Esophagus muscularis mucosa (tissue), 4 donors: ENCODE results near the gene DAPK1. TPM values are rescaled to one million over a fixed set of nuclear protein-coding genes. Genes with fewer than 3 reads are reported as not detected.
A peak's percentile ranks its signal among the peaks of the same experiment; 100 is the strongest.
"Not testable (repeated sequence)": the region's sequence is repeated elsewhere in the genome, so short reads cannot be mapped to it uniquely, and the experiment has no call there.

ENCODE experiments used
- DNase-seq: peaks from one replicate; pipeline ENCODE4 v3.0.0-alpha.2; 2017; ENCODE audit errors: extremely low spot score
- H3K27ac ChIP-seq, 4 donors: fragments of 200-600 bp; sonication (generic); replicated peaks in 1 of 4; 1 replicate in 3 of 4; 2 replicates in 1 of 4; pipeline ENCODE4 v1.5.1; 2016 to 2019; ENCODE audit warnings: mild to moderate bottlenecking in 1 of 4
- H3K27me3 ChIP-seq, 4 donors: fragments of 200-600 bp; sonication (generic); one replicate each; pipeline versions ENCODE4 v1.5.1 to v1.6.0; 2016 to 2019
- H3K36me3 ChIP-seq, 4 donors: fragments of 200-600 bp; sonication (generic); one replicate each; pipeline ENCODE4 v1.5.1; 2016 to 2019
- H3K4me1 ChIP-seq, 4 donors: fragments of 200-600 bp; sonication (generic); one replicate each; pipeline ENCODE4 v1.5.1; 2016 to 2019
- H3K4me3 ChIP-seq, 4 donors: fragments of 200-600 bp; sonication (generic); 1 replicate in 2 of 4; 2 replicates in 2 of 4; pipeline ENCODE4 v1.5.1; 2016 to 2019; ENCODE audit warnings: mild to moderate bottlenecking in 4 of 4, moderate library complexity in 1 of 4
- H3K9me3 ChIP-seq, 4 donors: fragments of 200-600 bp; sonication (generic); 1 replicate in 3 of 4; 2 replicates in 1 of 4; pipeline ENCODE4 v1.5.1; 2016 to 2019
- EP300 ChIP-seq: sonication (generic); formaldehyde crosslinking; IDR thresholded peaks from one replicate; pipeline ENCODE4 v1.6.1; 2017; ENCODE audit warnings: antibody characterized with exemption
- POLR2AphosphoS5 ChIP-seq, 2 donors: sonication (generic); formaldehyde crosslinking; IDR thresholded peaks; one replicate each; pipeline ENCODE4 v1.6.1; 2017; ENCODE audit warnings: antibody characterized with exemption in 2 of 2
- WGBS: methylation state at CpG from one replicate; pipeline ENCODE4 v1.1.5; 2018; 5-methylcytosine and 5-hydroxymethylcytosine counted together
- intact Hi-C: fragments of 100-400 bp; cut with DNase I; formaldehyde crosslinking; loops from one replicate; pipeline ENCODE4 v1.15.1; 2023
- total RNA-seq, 4 donors: library from RNA; depleted of rRNA; stranded (reverse); fragments of >200 nt; gene quantifications; one replicate each; pipeline versions ENCODE4 v1.1.0 to v1.2.1, GENCODE V29; 2016
- TF ChIP-seq, protein P1 (sequence below), 3 experiments: fragments of 200-600 bp in 2 of 3; fragments of 450-650 bp in 1 of 3; sonication (generic) in 2 of 3; IDR thresholded peaks; one replicate each; pipeline ENCODE4 v1.5.1; 2017 to 2019; ENCODE audit warnings: antibody characterized with exemption in 3 of 3, mild to moderate bottlenecking in 2 of 3, moderate library complexity in 1 of 3

DAPK1 gene
- total RNA-seq, 4 donors from 2014 or later = 51.7 to 96.8 (median 80.7) TPM

DNA sequence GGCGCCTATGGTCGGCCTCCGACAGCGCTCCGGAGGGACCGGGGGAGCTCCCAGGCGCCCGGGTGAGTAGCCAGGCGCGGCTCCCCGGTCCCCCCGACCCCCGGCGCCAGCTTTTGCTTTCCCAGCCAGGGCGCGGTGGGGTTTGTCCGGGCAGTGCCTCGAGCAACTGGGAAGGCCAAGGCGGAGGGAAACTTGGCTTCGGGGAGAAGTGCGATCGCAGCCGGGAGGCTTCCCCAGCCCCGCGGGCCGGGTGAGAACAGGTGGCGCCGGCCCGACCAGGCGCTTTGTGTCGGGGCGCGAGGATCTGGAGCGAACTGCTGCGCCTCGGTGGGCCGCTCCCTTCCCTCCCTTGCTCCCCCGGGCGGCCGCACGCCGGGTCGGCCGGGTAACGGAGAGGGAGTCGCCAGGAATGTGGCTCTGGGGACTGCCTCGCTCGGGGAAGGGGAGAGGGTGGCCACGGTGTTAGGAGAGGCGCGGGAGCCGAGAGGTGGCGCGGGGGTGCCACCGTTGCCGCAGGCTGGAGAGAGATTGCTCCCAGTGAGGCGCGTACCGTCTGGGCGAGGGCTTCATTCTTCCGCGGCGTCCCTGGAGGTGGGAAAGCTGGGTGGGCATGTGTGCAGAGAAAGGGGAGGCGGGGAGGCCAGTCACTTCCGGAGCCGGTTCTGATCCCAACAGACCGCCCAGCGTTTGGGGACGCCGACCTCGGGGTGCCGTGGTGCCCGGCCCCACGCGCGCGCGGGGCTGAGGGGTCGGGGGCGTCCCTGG, 561 bp downstream of the DAPK1 start:
- peaks cover 0 to 4% (median 0%) of the 10 kb centered on the region in 4 donors for H3K27me3 ChIP-seq
- H3K27ac ChIP-seq = peak overlapping the region; percentile 88 to 94 (median 93)
- H3K4me3 ChIP-seq = peak overlapping the region; percentile 77 to 98 (median 95)
- TF ChIP-seq POLR2AphosphoS5 (IDR thresholded peaks at IDR 0.05) (peak in 1 of 2 donors; percentile 9), EP300 (no peak)
- TF ChIP-seq, protein P1, sequence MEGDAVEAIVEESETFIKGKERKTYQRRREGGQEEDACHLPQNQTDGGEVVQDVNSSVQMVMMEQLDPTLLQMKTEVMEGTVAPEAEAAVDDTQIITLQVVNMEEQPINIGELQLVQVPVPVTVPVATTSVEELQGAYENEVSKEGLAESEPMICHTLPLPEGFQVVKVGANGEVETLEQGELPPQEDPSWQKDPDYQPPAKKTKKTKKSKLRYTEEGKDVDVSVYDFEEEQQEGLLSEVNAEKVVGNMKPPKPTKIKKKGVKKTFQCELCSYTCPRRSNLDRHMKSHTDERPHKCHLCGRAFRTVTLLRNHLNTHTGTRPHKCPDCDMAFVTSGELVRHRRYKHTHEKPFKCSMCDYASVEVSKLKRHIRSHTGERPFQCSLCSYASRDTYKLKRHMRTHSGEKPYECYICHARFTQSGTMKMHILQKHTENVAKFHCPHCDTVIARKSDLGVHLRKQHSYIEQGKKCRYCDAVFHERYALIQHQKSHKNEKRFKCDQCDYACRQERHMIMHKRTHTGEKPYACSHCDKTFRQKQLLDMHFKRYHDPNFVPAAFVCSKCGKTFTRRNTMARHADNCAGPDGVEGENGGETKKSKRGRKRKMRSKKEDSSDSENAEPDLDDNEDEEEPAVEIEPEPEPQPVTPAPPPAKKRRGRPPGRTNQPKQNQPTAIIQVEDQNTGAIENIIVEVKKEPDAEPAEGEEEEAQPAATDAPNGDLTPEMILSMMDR (IDR thresholded peaks at IDR 0.05) = peak; percentile 25 to 51 (median 30)
- DNase-seq = no peak
- peaks cover 6 to 47% (median 42%) of the 10 kb centered on the region in 4 donors for H3K4me1 ChIP-seq
- H3K36me3 ChIP-seq = no peaks in the 10 kb centered on the region
- intact Hi-C loops = loop anchor here (2.0 to 5.0 kb wide), 3 partner anchors 144 to 161 kb away; no protein-coding TSS in a partner anchor
- no peaks in the 10 kb centered on the region for H3K9me3 ChIP-seq
- 0% methylated on average over 23 of the region's 80 CpGs for WGBS

- intact Hi-C loops = loop anchor here (2.0 to 5.0 kb wide), 3 partner anchors 143 to 162 kb away; no protein-coding TSS in a partner anchor
- H3K36me3 ChIP-seq = no peaks in the 10 kb centered on the region
- WGBS = 25% methylated on average over 25 of the region's 26 CpGs
- DNase-seq = no peak
- H3K4me1 ChIP-seq = peaks cover 6 to 54% (median 49%) of the 10 kb centered on the region in 4 donors
- H3K4me3 ChIP-seq = peak overlapping the region; percentile 77 to 98 (median 95)
- peak overlapping the region; percentile 88 to 94 (median 93) for H3K27ac ChIP-seq
- TF ChIP-seq, protein P1 (IDR thresholded peaks at IDR 0.05) = no peak
- H3K27me3 ChIP-seq = peaks cover 0 to 4% (median 0%) of the 10 kb centered on the region in 4 donors
- no peaks in the 10 kb centered on the region for H3K9me3 ChIP-seq
Measured at GRCh38 chr9:87498811-87499360, 1.2 kb downstream of the DAPK1 start.

DNA sequence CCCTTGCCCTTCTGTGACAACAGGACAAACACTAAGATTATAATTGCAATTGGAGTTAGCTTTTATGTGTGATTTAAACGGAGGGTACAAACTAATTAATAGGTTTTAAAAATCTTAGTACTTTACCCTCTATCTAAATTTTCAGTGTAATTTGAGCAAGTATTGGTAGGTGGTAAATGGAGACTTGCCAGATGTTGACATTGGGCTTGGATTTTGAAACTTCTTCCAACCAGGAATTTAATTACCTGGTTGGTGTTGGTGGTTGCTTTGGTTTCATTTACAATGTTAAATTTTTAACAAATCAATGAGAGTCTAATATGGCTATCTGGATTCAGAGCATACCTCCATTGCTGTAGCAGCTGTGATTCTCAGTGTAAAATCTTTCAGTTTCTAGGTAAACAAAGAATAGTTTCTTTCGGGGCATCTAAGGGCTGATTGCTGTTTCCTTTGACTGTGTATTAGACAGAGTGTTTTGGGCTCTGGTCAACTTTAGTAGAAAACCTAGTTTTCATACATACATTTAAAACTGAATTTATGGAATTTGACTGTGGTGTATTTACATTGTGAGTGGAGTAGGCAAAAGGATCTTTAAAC, 1.9 kb downstream of the DAPK1 start:
- H3K27ac ChIP-seq = peak overlapping the region; percentile 88 to 94 (median 93)
- H3K4me3 ChIP-seq = peak overlapping the region; percentile 77 to 98 (median 95)
- TF ChIP-seq EP300 = no peak
- DNase-seq = no peak
- peaks cover 6 to 60% (median 55%) of the 10 kb centered on the region in 4 donors for H3K4me1 ChIP-seq
- peaks cover 0 to 4% (median 0%) of the 10 kb centered on the region in 4 donors for H3K27me3 ChIP-seq
- no peaks in the 10 kb centered on the region for H3K9me3 ChIP-seq
- intact Hi-C loops = loop anchor here (2.0 to 5.0 kb wide), 3 partner anchors 143 to 163 kb away; no protein-coding TSS in a partner anchor
- WGBS = 18% methylated on average over 2 of the region's 2 CpGs
- no peaks in the 10 kb centered on the region for H3K36me3 ChIP-seq

DNA sequence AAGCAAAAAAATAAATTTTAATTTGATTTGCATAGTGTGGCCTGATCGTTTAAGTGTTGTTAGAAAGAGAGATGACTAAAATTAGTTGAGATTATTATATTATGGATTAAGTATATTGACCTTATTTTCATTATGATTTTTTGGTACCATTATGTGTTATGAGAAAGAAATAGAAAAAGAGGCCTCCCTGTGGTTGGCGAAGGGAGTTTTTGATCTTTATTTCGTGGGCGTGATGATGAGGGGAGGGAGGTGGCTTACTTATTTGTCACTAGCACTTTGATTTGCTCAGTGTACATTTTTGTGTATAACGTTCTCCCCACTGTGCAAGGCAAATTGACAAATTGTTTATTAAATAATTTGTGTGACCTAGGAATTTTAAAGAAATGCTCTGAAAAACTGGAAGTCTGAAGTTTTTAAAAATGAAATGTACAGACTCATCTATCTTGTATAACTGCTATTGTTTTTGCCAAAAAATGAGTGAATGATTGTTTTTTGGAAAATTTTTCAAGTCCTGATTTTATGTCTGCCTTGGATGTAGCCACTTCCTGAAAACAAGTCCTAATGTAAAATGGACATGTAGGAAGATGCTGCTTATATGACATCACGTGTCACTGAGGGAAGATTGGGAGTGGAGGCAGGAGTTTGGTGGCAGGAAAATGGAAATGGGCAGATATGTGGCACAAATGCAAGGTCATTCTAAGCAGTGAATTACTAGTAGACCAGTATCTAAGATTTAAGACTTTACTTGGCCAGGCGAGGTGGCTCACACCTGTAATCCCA, 3.0 kb downstream of the DAPK1 start:
- peak overlapping the region; percentile 28 to 94 (median 90) for H3K27ac ChIP-seq

DNA sequence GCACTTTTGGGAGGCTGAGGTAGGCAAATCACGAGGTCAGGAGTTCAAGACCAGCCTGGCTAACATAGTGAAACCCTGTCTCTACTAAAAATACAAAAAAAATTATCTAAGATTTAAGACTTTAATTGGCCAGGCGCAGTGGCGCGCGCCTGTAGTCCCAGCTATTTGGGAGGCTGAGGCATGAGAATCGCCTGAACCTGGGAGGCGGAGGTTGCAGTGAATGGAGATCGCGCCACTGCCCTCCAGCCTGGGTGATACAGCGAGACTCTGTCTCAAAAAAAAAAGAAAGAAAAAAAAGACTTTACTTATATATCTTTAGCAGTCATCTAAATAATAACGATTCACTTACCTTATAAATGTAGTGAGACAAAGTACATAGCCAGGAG, 3.6 kb downstream of the DAPK1 start:
- WGBS = 92% methylated on average over 11 of the region's 11 CpGs
- intact Hi-C loops = not testable (repeated sequence)

More for the DNA sequence above, 3.0 kb downstream of the DAPK1 start:
- Histone ChIP-seq H3K27me3 (peaks cover 0 to 4% (median 0%) of the 10 kb centered on the region in 4 donors), H3K4me1 (peaks cover 6 to 69% (median 63%) of the 10 kb centered on the region in 4 donors), H3K9me3 (no peaks in the 10 kb centered on the region), H3K36me3 (no peaks in the 10 kb centered on the region), H3K4me3 (peak overlapping the region; percentile 77 to 98 (median 95))
- TF ChIP-seq, protein P1 (IDR thresholded peaks at IDR 0.05) = peak in 1 of 3 experiments; percentile 39
- no peak for TF ChIP-seq POLR2AphosphoS5 (IDR thresholded peaks at IDR 0.05)
- WGBS = 48% methylated on average over 7 of the region's 7 CpGs
- DNase-seq = no peak
- intact Hi-C loops = no loop called here

More for the DNA sequence above, 3.6 kb downstream of the DAPK1 start:
- Histone ChIP-seq H3K4me1 (peaks cover 6 to 70% (median 67%) of the 10 kb centered on the region in 4 donors), H3K27ac (peak overlapping the region; percentile 28 to 94 (median 90))
- H3K4me3 ChIP-seq, H3K9me3 ChIP-seq, DNase-seq, H3K36me3 ChIP-seq, H3K27me3 ChIP-seq: not testable (repeated sequence)
